Measurements from ENCODE around the gene IL1RAPL1.

The IL1RAPL1 gene

GRCh38 chrX:29666366-29666765, 1079.1 kb downstream of the IL1RAPL1 start:
- DNase-seq, result no peak

GRCh38 chrX:29671421-29671820, 1084.2 kb downstream of the IL1RAPL1 start:
- DNase-seq, result no peak

GRCh38 chrX:29687687-29688086, 1100.4 kb downstream of the IL1RAPL1 start:
- DNase-seq, result no peak

GRCh38 chrX:29690061-29690460, 1102.8 kb downstream of the IL1RAPL1 start:
- no peak for DNase-seq

GRCh38 chrX:29691044-29691443, 1103.8 kb downstream of the IL1RAPL1 start:
- DNase-seq, result no peak

- no peak for DNase-seq
Measured at GRCh38 chrX:29693912-29694311, 1106.7 kb downstream of the IL1RAPL1 start.

- DNase-seq, result no peak
Measured at GRCh38 chrX:29699239-29699638, 1112.0 kb downstream of the IL1RAPL1 start.

- no peak for DNase-seq
Measured at GRCh38 chrX:29707088-29707487, 1119.8 kb downstream of the IL1RAPL1 start.

GRCh38 chrX:29721152-29721551, 1133.9 kb downstream of the IL1RAPL1 start:
- no peak for DNase-seq

GRCh38 chrX:29724316-29724715, 1137.1 kb downstream of the IL1RAPL1 start:
- no peak for DNase-seq

- no peak for DNase-seq
Measured at GRCh38 chrX:29726811-29727210, 1139.6 kb downstream of the IL1RAPL1 start.

- no peak for DNase-seq
Measured at GRCh38 chrX:29728639-29729038, 1141.4 kb downstream of the IL1RAPL1 start.

- no peak for DNase-seq
Measured at GRCh38 chrX:29744966-29745365, 1157.7 kb downstream of the IL1RAPL1 start.

GRCh38 chrX:29746326-29746725, 1159.1 kb downstream of the IL1RAPL1 start:
- DNase-seq, result no peak

GRCh38 chrX:29762006-29762405, 1174.8 kb downstream of the IL1RAPL1 start:
- DNase-seq, result no peak

GRCh38 chrX:29775890-29776289, 1188.6 kb downstream of the IL1RAPL1 start:
- no peak for DNase-seq

- DNase-seq, result no peak
Measured at GRCh38 chrX:29787656-29788055, 1200.4 kb downstream of the IL1RAPL1 start.

GRCh38 chrX:29788991-29789699, 1201.9 kb downstream of the IL1RAPL1 start:
- no peak for DNase-seq

- no peak for DNase-seq
Measured at GRCh38 chrX:29792335-29792734, 1205.1 kb downstream of the IL1RAPL1 start.

GRCh38 chrX:29797156-29797555, 1209.9 kb downstream of the IL1RAPL1 start:
- DNase-seq, result no peak

- no peak for DNase-seq
Measured at GRCh38 chrX:29798469-29798868, 1211.2 kb downstream of the IL1RAPL1 start.

GRCh38 chrX:29813174-29813573, 1225.9 kb downstream of the IL1RAPL1 start:
- no peak for DNase-seq

- no peak for DNase-seq
Measured at GRCh38 chrX:29824176-29824906, 1237.1 kb downstream of the IL1RAPL1 start.

- DNase-seq, result no peak
Measured at GRCh38 chrX:29826742-29827141, 1239.5 kb downstream of the IL1RAPL1 start.

GRCh38 chrX:29834311-29834710, 1247.1 kb downstream of the IL1RAPL1 start:
- DNase-seq, result no peak
